Esophagus squamous epithelium (tissue), 5 donors: ENCODE data around the gene MZF1. TPM values are rescaled to one million over a fixed set of nuclear protein-coding genes. Genes with fewer than 3 reads are reported as not detected.

Source experiments
- DNase-seq: peaks from one replicate; lab custom pipeline; 2025; lab: John Stamatoyannopoulos, UW
- H3K27ac ChIP-seq, 4 donors: fragments of 200-600 bp; sonication (generic); one replicate each; pipeline ENCODE4 v1.5.1; 2016 to 2019; ENCODE audit warnings: mild to moderate bottlenecking in 1 of 4
- H3K27me3 ChIP-seq, 4 donors: fragments of 200-600 bp; sonication (generic); 1 replicate in 3 of 4; 2 replicates in 1 of 4; pipeline versions ENCODE4 v1.5.1 to v1.6.0; 2017 to 2021; ENCODE audit warnings: antibody characterized with exemption in 1 of 4
- H3K36me3 ChIP-seq, 3 donors: fragments of 200-600 bp; sonication (generic); one replicate each; pipeline ENCODE4 v1.5.1; 2016 to 2019
- H3K4me1 ChIP-seq, 3 donors: fragments of 200-600 bp; sonication (generic); one replicate each; pipeline ENCODE4 v1.5.1; 2017 to 2019
- H3K4me3 ChIP-seq, 4 donors: fragments of 200-600 bp; sonication (generic); 1 replicate in 3 of 4; 2 replicates in 1 of 4; pipeline ENCODE4 v1.5.1; 2016 to 2019; ENCODE audit warnings: mild to moderate bottlenecking in 2 of 4, moderate library complexity in 1 of 4
- H3K9me3 ChIP-seq, 3 donors: fragments of 200-600 bp; sonication (generic); one replicate each; pipeline ENCODE4 v1.5.1; 2016 to 2019
- CTCF ChIP-seq, 6 experiments: fragments of 450-650 bp in 4 of 6; fragments of 200-600 bp in 2 of 6; sonication (generic) in 2 of 6; IDR thresholded peaks; one replicate each; pipeline ENCODE4 v1.5.1; 2016 to 2019; ENCODE audit warnings: antibody characterized with exemption in 6 of 6, mild to moderate bottlenecking in 4 of 6, moderate library complexity in 4 of 6
- POLR2A ChIP-seq, 4 donors: fragments of 450-650 bp; IDR thresholded peaks; one replicate each; pipeline ENCODE4 v1.6.1; 2017; ENCODE audit warnings: antibody characterized with exemption in 4 of 4, mild to moderate bottlenecking in 4 of 4, moderate library complexity in 3 of 4
- WGBS, 2 donors: methylation state at CpG; one replicate each; pipeline ENCODE4 v1.1.5; 2018; 5-methylcytosine and 5-hydroxymethylcytosine counted together
- intact Hi-C: fragments of 100-400 bp; cut with DNase I; formaldehyde crosslinking; loops from one replicate; pipeline ENCODE4 v1.15.0; 2022
- total RNA-seq, 4 donors: library from RNA; depleted of rRNA; stranded (reverse); fragments of >200 nt; gene quantifications; one replicate each; pipeline ENCODE4 v1.1.0, GENCODE V29; 2016
- donor health status: DM: yes; HTN: yes; CAD: no.

The MZF1 gene
- total RNA-seq, 4 donors from 2014 or later: 11.8 to 30.9 (median 21.7) TPM

- Histone ChIP-seq H3K4me1 (peaks cover 27 to 57% (median 32%) of the 10 kb centered on the region in 3 donors), H3K36me3 (peaks cover 41 to 85% (median 59%) of the 10 kb centered on the region in 3 donors), H3K27ac (no peak overlapping the region), H3K9me3 (no peaks in the 10 kb centered on the region), H3K4me3 (no peak overlapping the region), H3K27me3 (no peaks in the 10 kb centered on the region)
- WGBS, 2 donors: 53 to 60% methylated on average over 1 of the region's 1 CpG
- no peak for TF ChIP-seq CTCF (IDR thresholded peaks at IDR 0.05)
- intact Hi-C loops: no loop called here
- DNase-seq: no peak
Observed at GRCh38 chr19:58551123-58551497, 22.0 kb downstream of the MZF1 start.

GRCh38 chr19:58550362-58551122, 22.6 kb downstream of the MZF1 start:
- Histone ChIP-seq H3K27me3 (no peaks in the 10 kb centered on the region), H3K9me3 (no peaks in the 10 kb centered on the region), H3K36me3 (peaks cover 41 to 85% (median 55%) of the 10 kb centered on the region in 3 donors), H3K27ac (no peak overlapping the region), H3K4me3 (no peak overlapping the region), H3K4me1 (peaks cover 31 to 57% (median 32%) of the 10 kb centered on the region in 3 donors)
- WGBS, 2 donors: 75 to 83% methylated on average over 8 to 12 of the region's 13 CpGs
- intact Hi-C loops: no loop called here
- no peak for TF ChIP-seq POLR2A (IDR thresholded peaks at IDR 0.05)
- TF ChIP-seq CTCF (IDR thresholded peaks at IDR 0.05): no peak
- no peak for DNase-seq

GRCh38 chr19:58549664-58550361, 23.3 kb downstream of the MZF1 start:
- Histone ChIP-seq H3K27me3 (no peaks in the 10 kb centered on the region), H3K27ac (no peak overlapping the region), H3K36me3 (peaks cover 41 to 87% (median 55%) of the 10 kb centered on the region in 3 donors), H3K4me3 (no peak overlapping the region), H3K4me1 (peaks cover 31 to 58% (median 32%) of the 10 kb centered on the region in 3 donors), H3K9me3 (no peaks in the 10 kb centered on the region)
- no peak for DNase-seq
- TF ChIP-seq POLR2A (IDR thresholded peaks at IDR 0.05) (no peak), CTCF (IDR thresholded peaks at IDR 0.05) (no peak)
- intact Hi-C loops: no loop called here
- 80 to 82% methylated on average over 2 to 5 of the region's 11 CpGs for WGBS, 2 donors

- intact Hi-C loops: no loop called here
Observed at GRCh38 chr19:58548859-58549663, 24.1 kb downstream of the MZF1 start.

More at GRCh38 chr19:58548859-58549663, 24.1 kb downstream of the MZF1 start:
- peaks cover 25 to 54% (median 30%) of the 10 kb centered on the region in 3 donors for H3K4me1 ChIP-seq
- no peaks in the 10 kb centered on the region for H3K27me3 ChIP-seq
- no peak overlapping the region for H3K4me3 ChIP-seq
- H3K36me3 ChIP-seq: peaks cover 41 to 87% (median 55%) of the 10 kb centered on the region in 3 donors
- DNase-seq: no peak
- WGBS, 2 donors: 80 to 94% methylated on average over 1 to 6 of the region's 20 CpGs
- TF ChIP-seq POLR2A (IDR thresholded peaks at IDR 0.05): no peak
- TF ChIP-seq CTCF (IDR thresholded peaks at IDR 0.05): no peak
- H3K27ac ChIP-seq: no peak overlapping the region
- no peaks in the 10 kb centered on the region for H3K9me3 ChIP-seq
